ENCODE measurements around the gene NGLY1. TPM values are rescaled to one million over a fixed set of nuclear protein-coding genes. Genes with fewer than 3 reads are reported as not detected.

The NGLY1 gene
- total RNA-seq, 1 experiment from 2014 or later = 45.4 TPM

GRCh38 chr3:25679642-25680302 is 103.5 kb downstream of the NGLY1 start:
- intact Hi-C loops (cut with micrococcal nuclease) = no loop called here
- TF ChIP-seq, protein P1, sequence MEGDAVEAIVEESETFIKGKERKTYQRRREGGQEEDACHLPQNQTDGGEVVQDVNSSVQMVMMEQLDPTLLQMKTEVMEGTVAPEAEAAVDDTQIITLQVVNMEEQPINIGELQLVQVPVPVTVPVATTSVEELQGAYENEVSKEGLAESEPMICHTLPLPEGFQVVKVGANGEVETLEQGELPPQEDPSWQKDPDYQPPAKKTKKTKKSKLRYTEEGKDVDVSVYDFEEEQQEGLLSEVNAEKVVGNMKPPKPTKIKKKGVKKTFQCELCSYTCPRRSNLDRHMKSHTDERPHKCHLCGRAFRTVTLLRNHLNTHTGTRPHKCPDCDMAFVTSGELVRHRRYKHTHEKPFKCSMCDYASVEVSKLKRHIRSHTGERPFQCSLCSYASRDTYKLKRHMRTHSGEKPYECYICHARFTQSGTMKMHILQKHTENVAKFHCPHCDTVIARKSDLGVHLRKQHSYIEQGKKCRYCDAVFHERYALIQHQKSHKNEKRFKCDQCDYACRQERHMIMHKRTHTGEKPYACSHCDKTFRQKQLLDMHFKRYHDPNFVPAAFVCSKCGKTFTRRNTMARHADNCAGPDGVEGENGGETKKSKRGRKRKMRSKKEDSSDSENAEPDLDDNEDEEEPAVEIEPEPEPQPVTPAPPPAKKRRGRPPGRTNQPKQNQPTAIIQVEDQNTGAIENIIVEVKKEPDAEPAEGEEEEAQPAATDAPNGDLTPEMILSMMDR (IDR thresholded peaks at IDR 0.05; ENCODE audit: unreplicated experiment) = no peak
- CTCF ChIA-PET = no interaction called here
- Mint-ChIP-seq H3K27ac (ENCODE audit: low read depth, unreplicated experiment) (no peak overlapping the region), H3K9me3 (ENCODE audit: unreplicated experiment) (no peaks in the 10 kb centered on the region), H3K36me3 (ENCODE audit: insufficient read depth, unreplicated experiment) (no peaks in the 10 kb centered on the region), H3K27me3 (ENCODE audit: insufficient read depth, unreplicated experiment) (no peaks in the 10 kb centered on the region), H3K4me3 (ENCODE audit: unreplicated experiment) (no peak overlapping the region), H3K4me1 (ENCODE audit: insufficient read depth, unreplicated experiment) (no peaks in the 10 kb centered on the region)
- POLR2A ChIA-PET = interaction anchor here (1.8 kb wide), 1 partner anchor 9 kb away, joined by 4 read pairs; no protein-coding TSS in a partner anchor
- no TSS peak for BruUV-seq (replicated peaks)
- no peak for DNase-seq (ENCODE audit: unreplicated experiment)

DNA sequence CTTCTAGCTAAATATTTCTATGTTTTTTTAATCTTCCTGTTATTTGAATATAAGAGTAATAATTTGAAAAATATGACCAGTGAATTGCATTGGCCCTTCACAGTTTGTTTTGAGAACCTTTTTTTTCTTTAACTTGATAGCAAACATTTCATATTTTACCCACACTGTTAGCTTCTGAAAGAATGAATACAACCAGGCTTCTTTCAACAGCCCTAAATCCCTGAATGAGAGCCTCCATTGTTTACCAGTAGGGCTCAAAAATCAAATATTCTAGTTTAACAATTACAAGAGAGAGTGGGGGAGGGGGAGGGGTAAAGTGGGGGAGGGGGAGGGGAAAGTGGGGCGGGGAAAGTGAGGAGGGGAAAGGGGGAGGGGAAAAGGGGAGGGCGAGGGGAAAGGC is 104.1 kb downstream of the NGLY1 start:
- H3K9me3 Mint-ChIP-seq (ENCODE audit: unreplicated experiment) = no peaks in the 10 kb centered on the region
- H3K27ac Mint-ChIP-seq (ENCODE audit: low read depth, unreplicated experiment) = no peak overlapping the region
- no peak overlapping the region for H3K4me3 Mint-ChIP-seq (ENCODE audit: unreplicated experiment)
- TF ChIP-seq, protein P1 (IDR thresholded peaks at IDR 0.05; ENCODE audit: unreplicated experiment) = no peak
- intact Hi-C loops (cut with micrococcal nuclease) = no loop called here
- no peak for DNase-seq (ENCODE audit: unreplicated experiment)
- H3K27me3 Mint-ChIP-seq (ENCODE audit: insufficient read depth, unreplicated experiment) = no peaks in the 10 kb centered on the region
- ChIA-PET POLR2A (no interaction called here), CTCF (no interaction called here)
- H3K4me1 Mint-ChIP-seq (ENCODE audit: insufficient read depth, unreplicated experiment) = no peaks in the 10 kb centered on the region
- no TSS peak for BruUV-seq (replicated peaks)
- no peaks in the 10 kb centered on the region for H3K36me3 Mint-ChIP-seq (ENCODE audit: insufficient read depth, unreplicated experiment)

- no TSS peak for BruUV-seq (replicated peaks)
- CTCF ChIA-PET = interaction anchor here (0.6 kb wide), 1 partner anchor 439 kb away, joined by 6 read pairs; no protein-coding TSS in a partner anchor
- H3K9me3 Mint-ChIP-seq (ENCODE audit: unreplicated experiment) = no peaks in the 10 kb centered on the region
- no peak for DNase-seq (ENCODE audit: unreplicated experiment)
- no peak overlapping the region for H3K4me3 Mint-ChIP-seq (ENCODE audit: unreplicated experiment)
- H3K36me3 Mint-ChIP-seq (ENCODE audit: insufficient read depth, unreplicated experiment) = no peaks in the 10 kb centered on the region
- no peaks in the 10 kb centered on the region for H3K27me3 Mint-ChIP-seq (ENCODE audit: insufficient read depth, unreplicated experiment)
- TF ChIP-seq, protein P1 (IDR thresholded peaks at IDR 0.05; ENCODE audit: unreplicated experiment) = no peak
- no peak overlapping the region for H3K27ac Mint-ChIP-seq (ENCODE audit: low read depth, unreplicated experiment)
- intact Hi-C loops (cut with micrococcal nuclease) = no loop called here
- POLR2A ChIA-PET = interaction anchor here (0.8 kb wide), 1 partner anchor 19 kb away, joined by 3 read pairs; no protein-coding TSS in a partner anchor
- H3K4me1 Mint-ChIP-seq (ENCODE audit: insufficient read depth, unreplicated experiment) = no peaks in the 10 kb centered on the region
Observed at GRCh38 chr3:25678581-25678980, 104.7 kb downstream of the NGLY1 start.

DNA sequence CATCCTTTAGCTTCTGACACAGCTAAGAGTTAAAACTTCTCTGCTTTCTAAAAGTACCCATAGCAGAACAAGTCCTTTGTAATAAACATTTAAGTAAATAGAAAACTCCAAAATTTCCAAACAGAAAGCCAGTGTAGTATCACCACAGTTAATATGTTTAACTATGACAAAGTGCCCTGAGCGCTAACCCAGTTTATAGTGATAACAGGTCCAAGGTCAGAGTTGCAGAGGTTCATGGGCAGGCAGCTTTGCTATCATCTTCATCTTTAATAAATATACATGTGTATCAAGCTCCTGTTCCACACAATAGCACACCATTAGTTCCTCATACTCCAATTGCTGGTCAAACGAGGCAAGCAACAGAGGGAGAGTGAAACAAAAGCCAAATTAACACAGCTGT is 106.1 kb downstream of the NGLY1 start:
- BruUV-seq (replicated peaks) = no TSS peak
- H3K9me3 Mint-ChIP-seq (ENCODE audit: unreplicated experiment) = no peaks in the 10 kb centered on the region
- no peaks in the 10 kb centered on the region for H3K4me1 Mint-ChIP-seq (ENCODE audit: insufficient read depth, unreplicated experiment)
- intact Hi-C loops (cut with micrococcal nuclease) = no loop called here
- CTCF ChIA-PET = interaction anchor here (0.6 kb wide), 1 partner anchor 14 kb away, joined by 4 read pairs; no protein-coding TSS in a partner anchor
- no peak overlapping the region for H3K27ac Mint-ChIP-seq (ENCODE audit: low read depth, unreplicated experiment)
- no peaks in the 10 kb centered on the region for H3K27me3 Mint-ChIP-seq (ENCODE audit: insufficient read depth, unreplicated experiment)
- no peak for DNase-seq (ENCODE audit: unreplicated experiment)
- no peak overlapping the region for H3K4me3 Mint-ChIP-seq (ENCODE audit: unreplicated experiment)
- POLR2A ChIA-PET = no interaction called here
- H3K36me3 Mint-ChIP-seq (ENCODE audit: insufficient read depth, unreplicated experiment) = no peaks in the 10 kb centered on the region
- TF ChIP-seq, protein P1 (IDR thresholded peaks at IDR 0.05; ENCODE audit: unreplicated experiment) = no peak

Measured in MCF 10A (cell line).